ENCODE results near the gene AGAP1. TPM values are rescaled to one million over a fixed set of nuclear protein-coding genes. Genes with fewer than 3 reads are reported as not detected.

The AGAP1 gene
- total and polyA plus RNA-seq, 8 donors = 5.0 to 27.6 (median 17.4) TPM

- intact Hi-C loops (cut with DNase I) = no loop called here
- Histone ChIP-seq H3K4me1 (no peaks in the 10 kb centered on the region), H3K27me3 (no peaks in the 10 kb centered on the region), H3K9me3 (no peaks in the 10 kb centered on the region), H3K36me3 (no peaks in the 10 kb centered on the region), H3K4me3 (no peak overlapping the region), H3K27ac (no peak overlapping the region)
- 95 to 97% methylated on average over 21 of the region's 21 CpGs for WGBS, 2 donors
- no peak for ATAC-seq
- FAIRE-seq = no peak
- TF ChIP-seq, protein P1, sequence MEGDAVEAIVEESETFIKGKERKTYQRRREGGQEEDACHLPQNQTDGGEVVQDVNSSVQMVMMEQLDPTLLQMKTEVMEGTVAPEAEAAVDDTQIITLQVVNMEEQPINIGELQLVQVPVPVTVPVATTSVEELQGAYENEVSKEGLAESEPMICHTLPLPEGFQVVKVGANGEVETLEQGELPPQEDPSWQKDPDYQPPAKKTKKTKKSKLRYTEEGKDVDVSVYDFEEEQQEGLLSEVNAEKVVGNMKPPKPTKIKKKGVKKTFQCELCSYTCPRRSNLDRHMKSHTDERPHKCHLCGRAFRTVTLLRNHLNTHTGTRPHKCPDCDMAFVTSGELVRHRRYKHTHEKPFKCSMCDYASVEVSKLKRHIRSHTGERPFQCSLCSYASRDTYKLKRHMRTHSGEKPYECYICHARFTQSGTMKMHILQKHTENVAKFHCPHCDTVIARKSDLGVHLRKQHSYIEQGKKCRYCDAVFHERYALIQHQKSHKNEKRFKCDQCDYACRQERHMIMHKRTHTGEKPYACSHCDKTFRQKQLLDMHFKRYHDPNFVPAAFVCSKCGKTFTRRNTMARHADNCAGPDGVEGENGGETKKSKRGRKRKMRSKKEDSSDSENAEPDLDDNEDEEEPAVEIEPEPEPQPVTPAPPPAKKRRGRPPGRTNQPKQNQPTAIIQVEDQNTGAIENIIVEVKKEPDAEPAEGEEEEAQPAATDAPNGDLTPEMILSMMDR (IDR thresholded peaks at IDR 0.05) = no peak
- peak in 1 of 6 donors; percentile 30 for DNase-seq
Observed at GRCh38 chr2:235960011-235960715, 466.3 kb downstream of the AGAP1 start.

DNA sequence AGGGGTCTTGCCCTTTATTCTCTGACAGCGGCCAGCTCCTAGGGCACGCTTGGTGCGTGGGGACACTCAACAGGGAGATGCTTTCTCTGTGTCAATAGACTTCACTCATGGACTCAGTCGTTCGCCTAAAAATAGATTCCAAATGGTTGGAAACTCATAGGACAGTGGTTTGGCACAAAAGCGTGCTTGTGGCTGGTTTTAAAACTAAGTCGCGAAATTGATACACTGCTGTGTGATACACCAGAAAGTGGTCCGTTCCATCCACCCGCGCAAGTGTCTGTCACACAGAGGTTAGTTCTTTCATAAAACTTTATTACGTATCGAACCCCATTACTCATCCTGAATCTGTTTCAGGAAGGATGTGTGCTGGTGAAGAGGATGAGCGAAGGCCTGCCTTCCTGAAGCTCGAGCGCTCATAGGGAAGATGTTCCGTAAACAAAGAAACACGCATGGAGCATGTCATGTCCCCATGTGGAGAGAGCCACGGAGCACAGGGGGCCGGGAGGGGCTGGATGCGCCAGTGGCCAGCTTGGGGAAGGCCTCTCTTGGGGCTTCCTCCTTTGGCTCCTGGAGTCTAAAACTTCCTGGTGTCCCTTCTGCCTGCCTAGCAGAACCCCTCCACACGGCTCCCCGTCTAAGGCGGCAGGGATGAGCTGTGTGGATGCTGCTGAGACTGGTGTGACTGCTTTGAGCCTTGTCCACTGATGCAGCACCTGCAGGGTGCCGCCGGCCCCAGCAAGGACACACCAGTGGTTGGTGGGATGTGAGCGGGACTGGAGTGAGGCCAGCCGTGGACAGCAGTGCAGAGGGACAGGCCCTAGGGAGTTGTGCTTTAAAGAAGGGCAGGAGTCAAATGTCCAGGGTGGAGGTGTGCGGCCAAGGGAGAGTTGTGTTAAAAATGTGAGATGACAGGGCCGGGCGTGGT lies 467.1 kb downstream of the AGAP1 start:
- ATAC-seq (no peak), DNase-seq (peak in 1 of 6 donors; percentile 34), FAIRE-seq (no peak)
- H3K9me3 ChIP-seq = no peaks in the 10 kb centered on the region
- intact Hi-C loops (cut with DNase I) = no loop called here
- no peaks in the 10 kb centered on the region for H3K4me1 ChIP-seq
- no peaks in the 10 kb centered on the region for H3K36me3 ChIP-seq
- H3K27ac ChIP-seq = no peak overlapping the region
- TF ChIP-seq, protein P1 (IDR thresholded peaks at IDR 0.05) = no peak
- H3K27me3 ChIP-seq = no peaks in the 10 kb centered on the region
- 97% methylated on average over 31 of the region's 31 CpGs for WGBS, 2 donors
- no peak overlapping the region for H3K4me3 ChIP-seq

DNA sequence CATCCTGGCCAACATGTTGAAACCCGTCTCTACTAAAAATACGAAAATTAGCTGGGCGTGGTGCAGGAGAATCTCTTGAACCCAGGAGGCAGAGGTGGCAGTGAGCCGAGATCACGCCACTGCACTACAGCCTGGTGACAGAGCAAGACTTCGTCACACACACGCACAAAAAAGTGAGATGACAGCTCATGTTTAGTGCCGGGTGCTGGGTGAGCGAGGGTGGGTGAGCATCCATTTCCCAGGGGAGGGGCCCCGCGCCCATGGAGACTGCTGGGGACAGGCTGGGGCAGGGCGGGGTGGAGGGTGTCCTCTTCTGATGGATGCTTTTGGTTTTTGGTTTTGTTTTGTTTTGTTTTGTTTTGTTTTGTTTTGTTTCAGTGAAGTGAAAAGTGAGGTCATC lies 467.9 kb downstream of the AGAP1 start:
- no peaks in the 10 kb centered on the region for H3K4me1 ChIP-seq
- no peak overlapping the region for H3K4me3 ChIP-seq
- FAIRE-seq (no peak), DNase-seq (peak in 1 of 6 donors; percentile 18), ATAC-seq (no peak)
- no peaks in the 10 kb centered on the region for H3K27me3 ChIP-seq
- TF ChIP-seq, protein P1 (IDR thresholded peaks at IDR 0.05) = no peak
- no peaks in the 10 kb centered on the region for H3K9me3 ChIP-seq
- 95 to 98% methylated on average over 12 of the region's 12 CpGs for WGBS, 2 donors
- intact Hi-C loops (cut with DNase I) = no loop called here
- no peak overlapping the region for H3K27ac ChIP-seq
- H3K36me3 ChIP-seq = no peaks in the 10 kb centered on the region

DNA sequence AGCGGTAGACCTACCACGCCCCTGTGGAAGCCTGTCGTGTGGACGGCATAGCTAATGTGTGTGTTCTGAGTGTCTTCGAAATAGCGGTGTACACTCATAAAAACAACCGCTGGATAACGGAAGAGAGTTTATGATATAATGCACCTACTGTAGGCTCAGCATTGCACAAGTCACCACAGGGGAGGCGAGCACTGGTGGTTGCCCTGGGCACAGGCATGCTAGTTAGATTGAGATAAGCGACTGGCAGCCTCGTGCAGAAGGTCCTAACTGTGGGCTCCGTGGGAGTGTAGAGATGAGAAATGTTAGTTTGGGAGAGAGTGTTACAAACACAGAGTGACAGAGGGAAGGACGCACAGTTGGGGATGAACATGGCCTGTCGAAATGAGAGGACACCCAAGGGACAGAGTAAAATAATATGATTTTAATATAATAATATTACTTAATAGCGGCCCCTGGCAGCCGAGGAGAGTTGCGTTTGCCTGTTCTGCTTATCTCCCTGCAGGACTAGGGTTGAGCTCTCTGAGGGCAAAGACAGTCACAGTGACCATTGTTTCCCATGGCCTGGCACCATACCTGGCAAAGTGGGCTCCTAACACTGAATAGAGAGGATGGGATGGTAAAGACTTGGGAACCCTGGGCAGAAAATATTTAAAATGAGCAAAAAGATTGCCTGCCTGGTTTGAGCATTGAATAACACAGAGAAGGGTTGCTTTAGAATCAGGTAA lies 470.2 kb downstream of the AGAP1 start:
- Histone ChIP-seq H3K4me3 (no peak overlapping the region), H3K27me3 (no peaks in the 10 kb centered on the region), H3K36me3 (no peaks in the 10 kb centered on the region), H3K4me1 (no peaks in the 10 kb centered on the region), H3K9me3 (no peaks in the 10 kb centered on the region), H3K27ac (no peak overlapping the region)
- TF ChIP-seq, protein P1 (IDR thresholded peaks at IDR 0.05) = no peak
- intact Hi-C loops (cut with DNase I) = no loop called here
- 93% methylated on average over 17 of the region's 17 CpGs for WGBS, 2 donors
- FAIRE-seq (no peak), DNase-seq (peak in 1 of 6 donors; percentile 10), ATAC-seq (no peak)
